GM19025 (cell line): ENCODE measurements around the gene CACYBP.
A peak's percentile ranks its signal among the peaks of the same experiment; 100 is the strongest.
"Not testable (repeated sequence)": the region's sequence is repeated elsewhere in the genome, so short reads cannot be mapped to it uniquely, and the experiment has no call there.

Experiments used
- ATAC-seq: cut with Tn5 transposase; IDR thresholded peaks from one replicate; pipeline ENCODE4 v1.9.1; 2021; ENCODE audit warnings: mild to moderate bottlenecking, low read depth, moderate library complexity; ENCODE audit not compliant: unreplicated experiment

The CACYBP gene

GRCh38 chr1:175003521-175003920 is 3.8 kb downstream of the CACYBP start:
- no peak for ATAC-seq

- ATAC-seq, result no peak
These were observed 5.5 kb downstream of the CACYBP start for GRCh38 chr1:175005085-175005783.

GRCh38 chr1:175009532-175009931 is 9.8 kb downstream of the CACYBP start:
- ATAC-seq, result no peak

- ATAC-seq, result no peak
These were observed 13.7 kb downstream of the CACYBP start for GRCh38 chr1:175013445-175013844.

- no peak for ATAC-seq
These were observed 15.5 kb downstream of the CACYBP start for GRCh38 chr1:175015243-175015642.

GRCh38 chr1:175019524-175019923 is 19.8 kb downstream of the CACYBP start:
- no peak for ATAC-seq

- peak; percentile 87 for ATAC-seq
These were observed 23.5 kb downstream of the CACYBP start, which contains the start of gene MRPS14 for GRCh38 chr1:175023043-175023921. Gene MRPS14, minus strand, starts transcription at chr1:175023425. Its CDS starts 17 bp downstream, at chr1:175023408.

GRCh38 chr1:175023922-175024242 is 24.1 kb downstream of the CACYBP start:
- not testable (repeated sequence) for ATAC-seq

GRCh38 chr1:175024773-175025172 is 25.0 kb downstream of the CACYBP start:
- ATAC-seq, result no peak

GRCh38 chr1:175033953-175034352 is 34.2 kb downstream of the CACYBP start:
- ATAC-seq, result no peak

GRCh38 chr1:175034775-175035174 is 35.0 kb downstream of the CACYBP start:
- no peak for ATAC-seq

GRCh38 chr1:175035865-175036264 is 36.1 kb downstream of the CACYBP start:
- ATAC-seq, result no peak

- no peak for ATAC-seq
These were observed 36.7 kb downstream of the CACYBP start for GRCh38 chr1:175036476-175036875.

- ATAC-seq, result no peak
These were observed 37.7 kb downstream of the CACYBP start for GRCh38 chr1:175037416-175037815.

GRCh38 chr1:175040324-175040879 is 40.7 kb downstream of the CACYBP start:
- ATAC-seq, result no peak

- no peak for ATAC-seq
These were observed 42.9 kb downstream of the CACYBP start for GRCh38 chr1:175042650-175043049.

GRCh38 chr1:175043824-175044223 is 44.1 kb downstream of the CACYBP start:
- ATAC-seq, result no peak

- ATAC-seq, result not testable (repeated sequence)
These were observed 44.8 kb downstream of the CACYBP start for GRCh38 chr1:175044591-175044990.

GRCh38 chr1:175045097-175045496 is 45.4 kb downstream of the CACYBP start:
- no peak for ATAC-seq

- no peak for ATAC-seq
These were observed 45.8 kb downstream of the CACYBP start for GRCh38 chr1:175045519-175045918.

- ATAC-seq, result no peak
These were observed 51.2 kb downstream of the CACYBP start for GRCh38 chr1:175050992-175051391.
